CD4-positive, alpha-beta T cell treated with Interleukin-10 for 1 hour (primary cell): ENCODE results near the gene PPP1R9B.

Experiments used
- DNase-seq: peaks from one replicate; pipeline ENCODE4 v3.0.0-alpha.2; 2020

The PPP1R9B gene

GRCh38 chr17:50103252-50103651 lies 47.2 kb downstream of the PPP1R9B start:
- DNase-seq, result no peak

- DNase-seq, result no peak
These were observed 48.1 kb downstream of the PPP1R9B start for GRCh38 chr17:50102164-50102991.

DNA sequence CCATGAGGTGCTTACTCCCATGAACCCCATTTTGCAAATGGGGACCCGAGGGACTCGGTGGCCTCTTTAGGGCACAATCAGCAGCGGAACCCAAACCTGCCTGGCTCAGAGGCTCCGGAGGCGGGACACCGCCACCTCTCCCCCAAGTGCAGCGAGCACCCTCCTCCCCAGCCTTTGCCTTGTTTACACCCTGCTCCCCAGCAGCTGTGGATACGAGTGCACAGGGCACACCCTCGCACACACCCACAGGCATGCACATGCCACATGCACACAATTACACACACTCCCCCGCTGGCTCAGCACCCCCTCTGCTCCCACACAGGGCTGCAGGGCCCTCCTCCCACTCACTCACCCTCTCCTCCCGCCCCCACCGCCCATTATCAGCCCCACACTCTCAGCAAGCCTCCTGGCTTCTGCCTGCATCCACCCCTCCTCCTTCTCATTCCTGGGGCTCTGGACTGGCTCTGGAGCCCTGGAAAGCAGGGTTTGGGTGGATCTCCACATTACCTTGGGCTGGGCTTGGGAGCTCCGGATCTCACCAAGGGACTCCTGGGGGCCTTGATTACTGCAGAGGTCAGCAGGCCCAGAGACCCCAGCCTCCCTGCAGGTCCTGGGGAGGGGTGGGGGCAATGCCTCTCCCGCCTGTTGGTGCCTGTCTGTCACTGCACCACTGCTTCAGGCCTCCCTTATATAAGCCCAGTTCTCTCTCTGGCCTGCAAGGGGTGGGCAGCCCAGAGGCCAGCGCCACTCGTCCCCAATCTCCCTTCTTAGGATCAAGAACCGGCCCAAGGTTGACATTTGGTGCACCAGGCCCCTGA lies 48.9 kb downstream of the PPP1R9B start:
- DNase-seq, result no peak

DNA sequence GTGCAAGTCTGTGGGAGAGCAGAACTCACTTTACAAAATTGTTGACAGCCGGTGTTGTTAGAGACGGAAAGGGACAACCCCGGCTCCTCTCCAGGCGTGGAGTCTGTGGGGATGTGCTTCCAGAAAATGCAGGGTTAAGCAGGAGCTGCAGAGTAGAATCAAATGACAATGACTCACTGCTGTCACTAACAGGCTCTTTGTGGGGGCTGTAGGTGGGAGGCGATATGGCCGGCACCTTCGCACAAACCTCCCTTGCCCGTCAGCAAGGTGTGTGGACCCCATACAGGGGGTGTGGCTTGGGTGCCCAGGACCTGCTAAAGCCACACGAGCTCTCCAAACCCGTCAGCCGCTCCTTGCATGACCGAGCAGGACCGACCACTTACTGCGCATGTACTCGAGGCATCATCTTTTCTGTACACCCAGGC lies 49.5 kb downstream of the PPP1R9B start:
- DNase-seq, result no peak

DNA sequence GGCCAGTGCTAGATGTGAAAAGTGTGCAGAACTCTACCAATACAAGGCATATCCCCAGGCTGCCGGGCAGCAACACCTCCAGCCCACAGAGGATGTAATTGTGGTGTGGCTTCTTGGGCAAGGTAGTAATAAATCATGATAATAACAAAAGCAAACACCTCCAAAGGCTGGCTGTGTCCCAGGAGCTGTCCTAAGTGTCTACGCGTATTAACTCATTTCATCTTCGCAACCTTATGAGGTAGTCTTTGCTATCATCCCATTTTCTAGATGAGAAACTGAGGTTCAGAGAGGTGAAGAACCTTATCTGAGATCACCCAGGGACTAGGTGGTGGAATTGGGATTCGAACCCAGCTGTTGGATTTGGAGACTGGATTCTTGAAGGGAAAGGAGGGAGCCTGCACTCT lies 50.0 kb downstream of the PPP1R9B start:
- no peak for DNase-seq

GRCh38 chr17:50099003-50099402 lies 51.5 kb downstream of the PPP1R9B start:
- no peak for DNase-seq

DNA sequence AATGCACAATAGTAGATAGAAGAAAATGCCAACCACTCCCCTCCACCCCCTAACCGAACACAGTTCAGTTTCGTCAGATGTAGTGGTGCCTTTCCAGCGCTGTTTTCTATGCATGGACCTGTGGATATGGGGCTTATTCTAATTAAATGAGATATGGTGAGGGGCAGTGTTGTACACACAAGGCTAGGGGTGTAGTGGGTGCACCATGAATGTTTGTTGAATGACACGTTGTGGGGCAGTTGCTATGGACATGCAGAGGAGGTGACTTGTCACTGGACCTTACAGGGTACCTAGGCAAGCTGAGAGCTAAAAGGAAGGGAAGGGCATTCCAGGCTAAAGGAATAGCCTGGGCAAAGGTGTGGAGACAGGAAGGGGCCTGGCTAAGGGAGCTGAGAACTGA lies 51.9 kb downstream of the PPP1R9B start:
- no peak for DNase-seq

DNA sequence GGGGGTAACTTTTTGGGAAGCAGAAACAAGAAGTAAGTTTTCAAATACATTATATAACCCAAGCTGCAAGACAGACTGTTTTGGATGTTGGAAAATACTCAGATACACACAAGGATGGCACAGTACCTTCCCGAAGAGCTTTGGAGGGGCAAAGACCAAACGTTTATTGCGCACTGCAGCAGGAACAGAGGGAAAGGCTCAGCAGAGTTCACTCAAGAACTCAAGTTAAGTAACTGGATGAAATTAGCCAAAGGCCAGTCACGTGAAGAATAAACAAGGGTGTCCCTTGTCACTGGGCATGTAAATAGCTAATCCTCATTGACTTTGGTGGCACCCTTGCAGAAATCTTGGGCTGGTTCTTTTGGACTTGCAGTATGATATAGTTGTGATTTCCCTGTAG lies 52.6 kb downstream of the PPP1R9B start:
- no peak for DNase-seq

- DNase-seq, result no peak
These were observed 53.0 kb downstream of the PPP1R9B start for GRCh38 chr17:50097455-50097854.

DNA sequence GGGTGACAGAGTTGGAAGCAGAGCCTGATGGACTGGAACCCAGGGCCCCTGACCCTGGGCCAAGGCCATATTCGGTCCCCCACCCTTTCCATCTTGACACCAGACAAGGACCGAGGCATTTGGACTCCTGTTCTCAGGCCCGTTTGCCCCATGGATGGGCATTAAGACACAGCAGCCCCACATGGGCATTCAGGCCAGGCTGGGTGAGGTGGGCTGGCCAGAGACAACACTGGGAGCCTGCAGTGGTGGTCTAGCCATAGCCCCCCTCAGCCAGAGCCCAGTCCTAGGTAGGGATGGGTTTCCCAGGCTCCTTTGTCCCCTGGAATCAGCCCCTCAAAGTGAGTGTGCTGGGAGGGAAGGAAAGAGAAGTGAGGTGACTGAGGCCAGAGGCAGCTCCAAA lies 53.7 kb downstream of the PPP1R9B start:
- DNase-seq, result no peak

DNA sequence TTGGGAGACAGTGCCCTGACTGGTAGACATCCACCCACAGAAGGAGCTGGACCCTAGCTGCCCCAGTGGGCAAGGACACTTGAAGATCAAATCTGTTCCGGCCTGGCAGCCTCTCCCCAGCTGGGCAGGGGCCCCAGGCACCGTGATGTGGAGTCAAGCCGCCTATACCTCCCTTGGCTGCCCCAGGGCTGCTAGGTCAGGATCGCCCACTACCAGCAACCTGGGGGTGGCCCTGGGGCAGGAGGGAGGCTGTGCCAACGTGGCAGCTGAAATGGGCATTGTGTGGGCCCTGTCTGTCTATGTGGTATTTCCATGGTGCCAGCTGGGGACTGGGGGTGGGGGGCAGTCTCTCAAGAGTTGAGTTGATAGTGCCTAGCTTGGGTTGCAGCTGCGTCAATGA lies 54.4 kb downstream of the PPP1R9B start:
- no peak for DNase-seq

- peak; percentile 6 for DNase-seq
These were observed 54.8 kb downstream of the PPP1R9B start for GRCh38 chr17:50095626-50096037.

GRCh38 chr17:50094753-50095619 lies 55.5 kb downstream of the PPP1R9B start, which contains the start of gene PDK2:
Gene PDK2 (plus strand): TSS chr17:50095351. CDS start chr17:50095436, 85 bp downstream.
- DNase-seq, result peak; percentile 97

- peak; percentile 91 for DNase-seq
These were observed 56.2 kb downstream of the PPP1R9B start for GRCh38 chr17:50094243-50094752.

DNA sequence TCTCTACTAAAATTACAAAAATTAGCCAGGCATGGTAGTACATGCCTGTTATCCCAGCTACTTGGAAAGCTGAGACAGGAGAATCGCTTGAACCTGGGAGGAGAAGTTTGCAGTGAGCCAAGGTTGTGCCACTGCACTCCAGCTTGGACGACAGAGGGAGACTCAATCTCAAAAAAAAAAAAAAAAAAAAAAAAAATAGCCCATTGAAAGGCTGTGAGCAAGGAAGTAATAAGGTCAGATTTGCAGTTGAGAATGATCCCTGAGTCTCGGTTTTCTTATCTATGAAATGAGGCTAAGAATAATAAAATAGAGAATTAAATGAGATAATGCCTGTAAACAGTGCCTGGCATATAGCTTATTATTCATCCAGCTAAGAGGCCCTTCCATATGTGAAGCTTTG lies 56.7 kb downstream of the PPP1R9B start:
- DNase-seq, result no peak

GRCh38 chr17:50093246-50093645 lies 57.2 kb downstream of the PPP1R9B start:
- no peak for DNase-seq

GRCh38 chr17:50091918-50092285 lies 58.6 kb downstream of the PPP1R9B start:
- no peak for DNase-seq

DNA sequence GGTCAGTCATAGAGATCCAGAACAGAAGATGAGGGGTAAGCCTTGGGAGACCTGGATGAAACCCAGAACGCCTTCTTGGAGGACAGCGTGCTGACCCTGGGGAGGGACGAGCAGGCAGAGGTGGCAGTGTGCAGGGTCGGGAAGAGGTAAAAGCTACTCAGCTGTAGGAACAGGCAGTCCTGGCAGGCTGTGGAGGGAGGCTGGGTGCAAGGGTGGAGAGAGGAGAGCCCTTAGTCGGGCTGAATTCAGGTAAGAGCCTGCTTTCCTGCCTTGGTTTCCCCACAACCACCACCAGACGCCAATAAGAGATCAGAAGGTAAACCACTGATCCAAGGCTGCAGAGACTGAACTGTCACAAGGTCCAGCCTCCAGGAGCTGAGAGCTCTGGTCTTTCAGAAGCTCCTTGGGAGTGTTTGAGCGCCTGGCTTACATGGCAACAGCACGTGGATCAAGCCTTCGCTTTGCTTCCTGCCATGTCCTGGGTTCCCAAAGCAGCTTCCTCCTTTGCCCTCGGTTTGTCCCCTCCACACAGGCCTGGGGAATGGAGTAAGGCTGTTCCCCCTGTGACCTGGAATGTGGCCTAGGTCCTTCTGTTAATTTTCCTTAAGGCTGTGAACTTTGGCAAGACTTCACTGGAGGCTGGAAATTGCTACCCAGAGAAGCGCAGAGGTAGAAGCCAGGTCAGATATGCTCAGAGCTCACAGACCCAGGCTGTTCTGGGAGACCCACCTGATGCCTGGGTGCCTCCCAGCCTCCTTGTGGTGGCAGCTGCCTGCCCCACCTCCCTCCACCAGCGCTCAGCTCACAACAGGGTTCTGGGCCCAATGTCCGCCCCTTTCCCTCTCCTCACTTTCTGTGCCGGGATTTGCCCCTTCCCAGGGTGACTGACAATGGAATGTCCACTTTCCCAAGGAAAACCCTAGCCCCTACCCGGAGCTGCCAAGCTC lies 59.2 kb downstream of the PPP1R9B start:
- no peak for DNase-seq

- DNase-seq, result no peak
These were observed 60.4 kb downstream of the PPP1R9B start for GRCh38 chr17:50090071-50090470.

DNA sequence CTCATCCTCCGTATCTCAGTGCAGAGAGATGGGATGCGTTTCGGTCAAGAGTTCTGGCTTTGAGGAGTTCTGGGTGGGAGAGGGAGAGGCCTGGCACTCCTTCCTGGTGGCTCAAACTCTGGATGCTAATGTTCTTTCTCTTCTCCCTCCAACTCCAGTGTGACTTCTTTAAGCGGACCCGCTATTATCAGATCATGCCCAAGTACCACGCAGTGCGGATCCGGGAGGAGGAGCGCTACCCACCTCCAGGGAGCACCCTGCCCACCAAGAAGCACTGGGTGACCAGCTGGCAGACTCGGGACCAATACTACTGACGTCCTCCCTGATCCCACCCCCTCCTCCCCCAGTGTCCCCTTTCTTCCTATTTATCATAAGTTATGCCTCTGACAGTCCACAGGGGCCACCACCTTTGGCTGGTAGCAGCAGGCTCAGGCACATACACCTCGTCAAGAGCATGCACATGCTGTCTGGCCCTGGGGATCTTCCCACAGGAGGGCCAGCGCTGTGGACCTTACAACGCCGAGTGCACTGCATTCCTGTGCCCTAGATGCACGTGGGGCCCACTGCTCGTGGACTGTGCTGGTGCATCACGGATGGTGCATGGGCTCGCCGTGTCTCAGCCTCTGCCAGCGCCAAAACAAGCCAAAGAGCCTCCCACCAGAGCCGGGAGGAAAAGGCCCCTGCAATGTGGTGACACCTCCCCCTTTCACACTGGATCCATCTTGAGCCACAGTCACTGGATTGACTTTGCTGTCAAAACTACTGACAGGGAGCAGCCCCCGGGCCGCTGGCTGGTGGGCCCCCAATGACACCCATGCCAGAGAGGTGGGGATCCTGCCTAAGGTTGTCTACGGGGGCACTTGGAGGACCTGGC lies 61.3 kb downstream of the PPP1R9B start:
- no peak for DNase-seq
